ENCODE measurements around the gene HOXC10. TPM values are rescaled to one million over a fixed set of nuclear protein-coding genes. Genes with fewer than 3 reads are reported as not detected.

HOXC10 gene
- total and polyA plus RNA-seq, 2 of the 8 experiments (the other 6 are each of a cell fraction or from before 2014, with no cell fraction given) = not detected

DNA sequence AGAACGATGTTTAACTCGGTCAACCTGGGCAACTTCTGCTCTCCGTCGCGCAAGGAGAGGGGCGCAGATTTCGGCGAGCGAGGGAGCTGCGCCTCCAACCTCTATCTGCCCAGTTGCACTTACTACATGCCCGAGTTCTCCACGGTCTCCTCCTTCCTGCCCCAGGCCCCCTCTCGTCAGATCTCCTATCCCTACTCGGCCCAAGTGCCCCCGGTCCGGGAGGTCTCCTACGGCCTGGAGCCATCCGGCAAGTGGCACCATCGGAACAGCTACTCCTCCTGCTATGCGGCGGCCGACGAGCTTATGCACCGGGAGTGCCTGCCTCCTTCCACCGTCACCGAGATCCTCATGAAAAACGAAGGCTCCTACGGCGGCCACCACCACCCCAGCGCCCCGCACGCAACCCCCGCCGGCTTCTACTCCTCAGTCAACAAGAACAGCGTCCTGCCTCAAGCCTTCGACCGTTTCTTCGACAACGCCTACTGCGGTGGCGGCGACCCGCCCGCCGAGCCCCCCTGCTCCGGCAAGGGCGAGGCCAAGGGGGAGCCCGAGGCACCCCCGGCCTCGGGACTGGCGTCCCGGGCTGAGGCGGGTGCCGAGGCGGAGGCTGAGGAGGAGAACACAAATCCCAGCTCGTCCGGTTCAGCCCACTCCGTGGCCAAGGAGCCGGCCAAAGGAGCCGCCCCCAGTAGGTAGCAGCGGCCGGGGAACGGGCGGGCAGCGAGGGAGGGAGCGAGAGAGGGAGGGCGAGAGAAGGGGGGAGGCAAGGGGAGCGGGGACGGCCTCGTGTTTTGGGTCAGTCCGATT is 11.5 kb upstream of the HOXC10 start:
- Histone ChIP-seq H3K79me1 (ENCODE audit: low read depth, low read length) (no peaks in the 10 kb centered on the region), H3K36me3 (ENCODE audit: control insufficient read depth in 2 of 4, insufficient read depth in 4 of 4, low read length in 3 of 4) (peaks cover 0 to 3% (median 0%) of the 10 kb centered on the region in 4 experiments; a peak in 1 of 8 replicates), H3K27ac (ENCODE audit: low read depth, low read length) (no peak overlapping the region), H4K91ac (replicated peaks; ENCODE audit: insufficient read length, low read length) (no peak overlapping the region), H3K9me3 (ENCODE audit: insufficient read depth in 2 of 2, low read depth in 1 of 2, low read length in 1 of 2) (0 out of 4 replicates have a peak, but pooled peaks cover 0 to 2% of the 10 kb centered on the region in 2 experiments), H3K79me2 (ENCODE audit: control insufficient read depth in 1 of 2, insufficient read depth in 2 of 2, low read length in 2 of 2) (no peaks in the 10 kb centered on the region), H2AK5ac (ENCODE audit: low read depth, low read length) (no peak overlapping the region), H2BK15ac (ENCODE audit: low read length) (no peak overlapping the region), H3K56ac (replicated peaks; ENCODE audit: insufficient read length, low read depth, low read length) (no peak overlapping the region), H3K4me1 (replicated peaks in 1 of 4; ENCODE audit: control insufficient read depth in 3 of 4, insufficient read depth in 4 of 4, low read length in 3 of 4) (peaks cover 0 to 10% (median 4%) of the 10 kb centered on the region in 4 experiments; a peak in 5 of 7 replicates), H3K4me2 (ENCODE audit: insufficient read depth in 1 of 2, low read depth in 2 of 2, low read length in 2 of 2) (peak overlapping the region; percentile 29 to 65), H3K23ac (ENCODE audit: insufficient read length) (no peak overlapping the region), H2BK12ac (ENCODE audit: low read depth, low read length) (peak overlapping the region; percentile 68), H2AFZ (ENCODE audit: low read length) (no peak overlapping the region), H3K14ac (ENCODE audit: insufficient read length) (no peak overlapping the region), H3K4ac (replicated peaks; ENCODE audit: insufficient read length, low read depth, low read length) (no peak overlapping the region), H3K9ac (replicated peaks in 1 of 4; ENCODE audit: extremely low read depth in 1 of 4, low read depth in 3 of 4, low read length in 3 of 4) (no peak overlapping the region), H4K8ac (ENCODE audit: extremely low read depth, insufficient read depth, low read length) (peak overlapping the region; percentile 35; the same call in 1 of the 2 replicates), H4K20me1 (replicated peaks in 1 of 2; ENCODE audit: control insufficient read depth in 1 of 2, insufficient read depth in 2 of 2, low read length in 2 of 2) (peaks cover 14 to 22% of the 10 kb centered on the region in 2 experiments), H3K18ac (ENCODE audit: extremely low read depth, low read length) (peak overlapping the region; percentile 60), H3K23me2 (ENCODE audit: low read depth, low read length) (peaks cover 1% of the 10 kb centered on the region; the same call in 1 of the 2 replicates), H4K5ac (ENCODE audit: insufficient read length, low read depth, low read length) (no peak overlapping the region), H2BK5ac (ENCODE audit: low read depth, low read length) (no peak overlapping the region), H3K27me3 (replicated peaks in 1 of 4; ENCODE audit: control insufficient read depth in 3 of 4, extremely low read depth in 1 of 4, insufficient read depth in 3 of 4, low read length in 3 of 4) (peaks cover 99 to 100% (median 100%) of the 10 kb centered on the region in 4 experiments), H3K4me3 (ENCODE audit: extremely low read depth in 1 of 4, insufficient read depth in 2 of 4, low read depth in 3 of 4, low read length in 4 of 4) (peak overlapping the region in 2 of 4 experiments; percentile 5 to 50; a peak in 4 of 8 replicates), H2BK20ac (ENCODE audit: low read length) (no peak overlapping the region), H2BK120ac (replicated peaks; ENCODE audit: low read depth, low read length) (no peak overlapping the region)
- DNase-seq (ENCODE audit: low read depth in 1 of 2, low spot score in 2 of 2) (no peak), FAIRE-seq (no peak)
- WGBS, 2 experiments (ENCODE audit: extremely low coverage in 1 of 2, insufficient coverage in 1 of 2, insufficient read length in 1 of 2, insufficient replicate concordance in 2 of 2, low coverage in 1 of 2, low lambda C conversion rate in 2 of 2, missing lambda C conversion rate in 1 of 2) = 8% methylated on average over 28 of the region's 71 CpGs; no CpG with 5 or more reads in 1 of the 2 experiments
- ChIA-PET POLR2A (ENCODE audit: partially characterized antibody) (interaction anchor here (1.0 to 1.4 kb wide), 3 partner anchors 12 to 107 kb away, joined by 3 to 4 read pairs (median 4); no protein-coding TSS in a partner anchor), CTCF (ENCODE audit: partially characterized antibody) (interaction anchor here (0.9 to 2.8 kb wide), 5 partner anchors 14 to 50 kb away, joined by 3 to 13 read pairs (median 3); no protein-coding TSS in a partner anchor)
- TF ChIP-seq POLR2A (IDR thresholded peaks at IDR 0.05; ENCODE audit: control extremely low read depth in 1 of 2, low read depth in 2 of 2, low read length in 2 of 2) (no peak), SRF (IDR thresholded peaks at IDR 0.05; ENCODE audit: low read depth, low read length) (no peak), HDAC6 (IDR thresholded peaks at IDR 0.05; ENCODE audit: low read depth, low read length) (no peak), TEAD4 (IDR thresholded peaks at IDR 0.05; ENCODE audit: low read depth, low read length) (no peak), POU5F1 (IDR thresholded peaks at IDR 0.05; ENCODE audit: low read depth, low read length) (no peak), BACH1 (IDR thresholded peaks at IDR 0.05; ENCODE audit: low read length) (no peak), YY1 (IDR thresholded peaks at IDR 0.05; ENCODE audit: low read depth, low read length) (no peak), RBBP5 (IDR thresholded peaks at IDR 0.05; ENCODE audit: borderline replicate concordance, low read depth, low read length) (no peak; the same call in 1 of the 2 replicates), SIN3A (conservative IDR thresholded peaks at IDR 0.05 in 1 of 2, IDR thresholded peaks at IDR 0.05 in 1 of 2; ENCODE audit: low read depth in 1 of 2, low read length in 2 of 2) (no peak), CEBPB (IDR thresholded peaks at IDR 0.05; ENCODE audit: low read depth, low read length) (no peak), ASH2L (IDR thresholded peaks at IDR 0.05; ENCODE audit: low read length) (no peak)
